ENCODE results near the gene ULK3.

ULK3 gene

DNA sequence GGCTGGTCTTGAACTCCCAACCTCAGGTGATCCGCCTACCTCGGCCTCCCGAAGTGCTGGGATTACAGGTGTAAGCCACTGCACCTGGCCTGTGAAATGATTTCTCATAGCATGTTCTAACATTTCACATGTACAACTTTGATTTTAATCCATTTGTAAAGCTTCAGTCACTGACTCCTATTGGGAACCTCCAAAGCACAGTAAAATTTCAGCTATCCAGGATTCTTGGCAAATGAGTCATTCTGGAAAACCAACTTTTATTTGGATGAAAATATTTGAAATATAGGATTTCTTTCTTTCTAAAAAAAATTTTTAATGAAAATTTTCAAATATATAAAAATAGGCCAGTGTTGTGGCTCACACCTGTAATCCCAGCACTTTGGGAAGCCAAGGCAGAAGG, 33.0 kb downstream of the ULK3 start:
- TF ChIP-seq GATA3 (IDR thresholded peaks at IDR 0.05; ENCODE audit: low read depth, low read length) (no peak), GATA2 (IDR thresholded peaks at IDR 0.05; ENCODE audit: low read depth, low read length) (no peak)

DNA sequence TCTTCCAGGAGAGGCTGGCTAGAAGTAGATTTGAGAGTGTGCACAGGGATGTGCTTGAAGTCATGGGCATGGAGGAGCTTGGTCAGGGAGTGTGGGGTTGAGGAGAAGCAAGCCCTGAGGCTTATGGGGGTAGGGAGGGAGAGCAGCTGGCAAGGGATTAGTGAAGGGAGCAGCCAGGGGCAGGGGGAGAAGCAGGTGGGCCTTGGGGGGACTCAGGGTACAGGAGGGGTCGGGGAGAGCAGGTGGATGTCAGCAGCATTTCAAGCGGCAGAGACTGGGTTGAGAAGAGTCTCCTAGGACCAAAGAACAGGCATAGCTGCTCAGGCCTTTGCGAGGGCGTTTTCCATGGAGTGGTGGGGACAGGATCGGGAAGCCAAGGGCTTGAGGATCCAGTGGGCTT, 33.7 kb downstream of the ULK3 start:
- no peak for TF ChIP-seq GATA3 (IDR thresholded peaks at IDR 0.05; ENCODE audit: low read depth, low read length)
- TF ChIP-seq GATA2 (IDR thresholded peaks at IDR 0.05; ENCODE audit: low read depth, low read length) = no peak

DNA sequence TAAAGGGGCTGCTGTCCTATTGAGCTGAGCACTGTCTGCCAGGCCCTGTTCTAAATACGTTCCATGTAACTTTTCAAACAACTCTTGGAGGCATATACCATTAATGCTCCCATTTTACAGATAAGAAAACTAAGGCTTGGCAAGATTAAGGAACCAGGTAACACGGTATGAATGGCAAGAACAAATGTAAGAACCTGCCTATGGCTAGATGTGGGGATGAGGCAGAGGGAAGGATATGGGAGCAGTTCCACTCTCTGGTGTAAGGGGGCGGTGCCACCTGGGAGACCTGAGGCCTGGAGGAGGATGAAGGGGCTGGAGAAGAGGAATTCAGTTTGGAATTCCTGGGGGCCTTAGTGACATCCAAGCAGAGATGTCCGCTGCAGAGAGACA, 34.1 kb downstream of the ULK3 start:
- TF ChIP-seq GATA3 (IDR thresholded peaks at IDR 0.05; ENCODE audit: low read depth, low read length) (no peak), GATA2 (IDR thresholded peaks at IDR 0.05; ENCODE audit: low read depth, low read length) (no peak)

DNA sequence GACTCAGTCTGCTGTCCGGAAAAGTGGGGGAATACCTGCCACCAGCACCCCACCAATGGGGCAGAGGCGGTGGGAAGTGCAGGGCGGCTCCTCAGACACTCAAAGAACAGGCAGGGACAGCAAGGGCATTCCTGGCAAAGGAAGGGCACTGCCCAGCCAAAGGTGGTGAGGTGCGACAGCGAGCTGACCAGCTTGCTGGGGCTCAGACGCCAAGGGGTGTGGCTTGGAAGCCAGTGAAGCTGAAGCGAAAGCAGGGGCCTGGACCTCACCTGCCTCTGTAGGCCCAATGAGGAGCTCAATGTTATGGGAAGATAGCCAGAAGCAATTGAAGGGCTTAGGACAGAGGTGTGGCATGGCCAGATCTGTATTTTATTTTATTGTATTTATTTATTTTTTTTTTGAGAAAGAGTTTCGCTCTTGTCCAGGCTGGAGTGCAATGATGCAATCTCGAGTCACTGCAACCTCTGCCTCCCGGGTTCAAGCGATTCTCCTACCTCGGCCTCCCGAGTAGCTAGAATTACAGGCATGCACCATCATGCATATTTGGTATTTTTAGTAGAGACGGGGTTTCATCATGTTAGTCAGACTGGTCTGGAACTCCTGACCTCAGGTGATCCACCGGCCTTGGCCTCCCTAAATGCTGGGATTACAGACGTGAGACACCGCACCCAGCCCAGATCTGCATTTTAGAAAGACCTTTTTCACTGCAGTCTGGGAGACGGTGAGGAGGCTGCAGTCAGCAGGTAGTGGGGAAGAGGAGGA, 34.7 kb downstream of the ULK3 start:
- no peak for TF ChIP-seq GATA3 (IDR thresholded peaks at IDR 0.05; ENCODE audit: low read depth, low read length)

DNA sequence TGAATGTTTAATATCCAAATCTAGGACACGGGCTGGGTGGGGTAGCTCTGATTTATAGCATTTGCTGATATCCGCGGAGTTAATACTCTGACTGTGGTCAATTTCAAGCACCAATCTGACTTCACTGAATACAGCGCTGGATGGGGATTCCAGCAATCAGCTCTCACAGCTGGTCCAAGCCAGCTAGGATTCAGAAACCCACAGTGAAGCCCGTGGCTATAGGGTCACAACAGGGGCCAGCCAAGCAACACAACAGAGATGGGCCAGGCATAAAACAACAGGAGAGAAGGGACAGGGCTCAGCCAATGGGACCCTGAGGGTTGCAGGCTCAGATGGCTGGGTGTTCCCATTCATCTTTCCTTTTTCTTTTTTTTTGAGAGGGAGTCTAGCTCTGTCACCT, 35.7 kb downstream of the ULK3 start:
- no peak for TF ChIP-seq GATA3 (IDR thresholded peaks at IDR 0.05; ENCODE audit: low read depth, low read length)
- TF ChIP-seq GATA2 (IDR thresholded peaks at IDR 0.05; ENCODE audit: low read depth, low read length) = no peak

DNA sequence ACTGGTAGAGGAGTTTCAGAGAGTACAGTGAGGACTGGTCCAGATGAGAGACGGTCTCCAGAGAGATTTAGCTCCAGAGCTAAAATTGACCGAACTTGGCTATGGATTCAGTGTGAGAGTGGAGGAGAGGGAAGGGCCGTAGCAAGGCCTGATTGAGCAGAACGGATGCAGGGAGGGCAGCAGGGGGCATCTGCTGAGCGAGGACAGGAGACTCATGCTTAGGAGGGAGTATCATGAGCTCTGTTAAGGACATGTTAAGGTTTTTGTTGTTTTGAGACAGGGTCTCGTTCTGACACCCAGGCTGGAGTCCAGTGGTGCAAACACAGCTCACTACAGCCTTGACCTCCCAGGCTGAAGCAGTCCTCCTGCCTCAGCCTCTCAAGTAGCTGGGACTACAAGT, 38.0 kb downstream of the ULK3 start:
- TF ChIP-seq GATA2 (IDR thresholded peaks at IDR 0.05; ENCODE audit: low read depth, low read length) (no peak), GATA3 (IDR thresholded peaks at IDR 0.05; ENCODE audit: low read depth, low read length) (no peak)

DNA sequence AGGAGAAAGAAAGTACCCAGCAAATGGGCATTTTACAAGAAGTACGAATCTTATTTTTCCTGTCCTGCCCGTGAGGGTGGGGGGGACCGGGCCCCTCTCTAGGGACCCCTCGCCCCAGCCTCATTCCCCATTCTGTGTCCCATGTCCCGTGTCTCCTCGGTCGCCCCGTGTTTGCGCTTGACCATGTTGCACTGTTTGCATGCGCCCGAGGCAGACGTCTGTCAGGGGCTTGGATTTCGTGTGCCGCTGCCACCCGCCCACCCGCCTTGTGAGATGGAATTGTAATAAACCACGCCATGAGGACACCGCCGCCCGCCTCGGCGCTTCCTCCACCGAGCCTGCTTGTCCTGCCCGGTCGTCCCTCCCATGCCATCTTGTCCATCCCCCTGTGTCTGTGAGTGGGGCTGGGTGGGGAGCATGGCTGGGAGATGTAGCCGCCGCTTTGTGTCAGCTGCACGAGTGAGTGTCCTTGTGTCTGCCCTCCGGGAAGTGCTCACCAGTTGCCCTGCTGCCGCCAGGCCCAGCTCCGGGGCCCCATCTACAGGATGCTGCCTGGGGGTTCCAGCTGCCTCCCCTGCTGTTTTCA, 40.0 kb downstream of the ULK3 start:
- TF ChIP-seq GATA2 (IDR thresholded peaks at IDR 0.05; ENCODE audit: low read depth, low read length) = no peak
- TF ChIP-seq GATA3 (IDR thresholded peaks at IDR 0.05; ENCODE audit: low read depth, low read length) = no peak

DNA sequence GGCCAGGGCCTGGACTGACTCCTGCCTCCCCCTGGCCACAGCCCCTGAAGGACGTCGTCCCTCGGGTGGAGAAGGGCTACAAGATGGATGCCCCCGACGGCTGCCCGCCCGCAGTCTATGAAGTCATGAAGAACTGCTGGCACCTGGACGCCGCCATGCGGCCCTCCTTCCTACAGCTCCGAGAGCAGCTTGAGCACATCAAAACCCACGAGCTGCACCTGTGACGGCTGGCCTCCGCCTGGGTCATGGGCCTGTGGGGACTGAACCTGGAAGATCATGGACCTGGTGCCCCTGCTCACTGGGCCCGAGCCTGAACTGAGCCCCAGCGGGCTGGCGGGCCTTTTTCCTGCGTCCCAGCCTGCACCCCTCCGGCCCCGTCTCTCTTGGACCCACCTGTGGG, 40.7 kb downstream of the ULK3 start:
- no peak for TF ChIP-seq GATA3 (IDR thresholded peaks at IDR 0.05; ENCODE audit: low read depth, low read length)

DNA sequence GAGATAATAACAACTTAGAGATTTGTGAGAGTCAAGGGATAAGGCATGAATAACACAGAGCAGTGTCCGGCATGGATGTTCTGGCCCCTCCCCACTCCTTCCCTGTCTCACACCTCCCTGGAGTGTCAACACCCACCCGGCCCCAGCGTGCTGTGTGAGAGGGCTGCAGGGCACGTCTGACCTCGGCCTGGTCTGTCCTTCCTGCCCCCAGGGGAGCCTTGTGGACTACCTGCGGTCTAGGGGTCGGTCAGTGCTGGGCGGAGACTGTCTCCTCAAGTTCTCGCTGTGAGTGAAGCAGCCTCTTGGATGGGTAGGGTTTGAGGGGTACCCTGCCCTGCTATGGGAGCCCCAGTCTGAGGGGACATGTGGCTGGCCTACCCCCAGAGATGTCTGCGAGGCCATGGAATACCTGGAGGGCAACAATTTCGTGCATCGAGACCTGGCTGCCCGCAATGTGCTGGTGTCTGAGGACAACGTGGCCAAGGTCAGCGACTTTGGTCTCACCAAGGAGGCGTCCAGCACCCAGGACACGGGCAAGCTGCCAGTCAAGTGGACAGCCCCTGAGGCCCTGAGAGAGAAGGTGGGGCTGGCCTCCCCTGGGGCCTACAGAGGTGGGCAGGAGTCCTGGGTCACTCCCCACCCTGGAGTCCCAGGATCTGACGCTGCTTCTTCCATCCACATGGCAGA, 41.5 kb downstream of the ULK3 start:
- no peak for TF ChIP-seq GATA3 (IDR thresholded peaks at IDR 0.05; ENCODE audit: low read depth, low read length)
- TF ChIP-seq GATA2 (IDR thresholded peaks at IDR 0.05; ENCODE audit: low read depth, low read length) = no peak

DNA sequence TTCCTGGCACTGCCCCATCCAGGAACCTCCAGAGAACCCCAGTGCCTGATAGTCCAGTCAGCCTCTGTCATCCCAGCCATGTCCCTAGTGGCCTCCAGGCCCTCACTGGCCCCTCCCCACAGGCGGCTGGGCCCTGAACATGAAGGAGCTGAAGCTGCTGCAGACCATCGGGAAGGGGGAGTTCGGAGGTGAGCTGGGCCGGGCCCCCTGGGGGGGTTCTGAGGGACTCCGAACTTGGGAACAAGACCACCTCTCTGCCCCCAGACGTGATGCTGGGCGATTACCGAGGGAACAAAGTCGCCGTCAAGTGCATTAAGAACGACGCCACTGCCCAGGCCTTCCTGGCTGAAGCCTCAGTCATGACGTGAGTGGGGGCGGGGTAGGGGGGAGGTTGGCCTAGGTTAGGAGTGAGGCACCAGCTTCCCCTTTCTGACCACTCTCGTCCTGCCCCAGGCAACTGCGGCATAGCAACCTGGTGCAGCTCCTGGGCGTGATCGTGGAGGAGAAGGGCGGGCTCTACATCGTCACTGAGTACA, 42.3 kb downstream of the ULK3 start:
- no peak for TF ChIP-seq GATA3 (IDR thresholded peaks at IDR 0.05; ENCODE audit: low read depth, low read length)
- no peak for TF ChIP-seq GATA2 (IDR thresholded peaks at IDR 0.05; ENCODE audit: low read depth, low read length)

DNA sequence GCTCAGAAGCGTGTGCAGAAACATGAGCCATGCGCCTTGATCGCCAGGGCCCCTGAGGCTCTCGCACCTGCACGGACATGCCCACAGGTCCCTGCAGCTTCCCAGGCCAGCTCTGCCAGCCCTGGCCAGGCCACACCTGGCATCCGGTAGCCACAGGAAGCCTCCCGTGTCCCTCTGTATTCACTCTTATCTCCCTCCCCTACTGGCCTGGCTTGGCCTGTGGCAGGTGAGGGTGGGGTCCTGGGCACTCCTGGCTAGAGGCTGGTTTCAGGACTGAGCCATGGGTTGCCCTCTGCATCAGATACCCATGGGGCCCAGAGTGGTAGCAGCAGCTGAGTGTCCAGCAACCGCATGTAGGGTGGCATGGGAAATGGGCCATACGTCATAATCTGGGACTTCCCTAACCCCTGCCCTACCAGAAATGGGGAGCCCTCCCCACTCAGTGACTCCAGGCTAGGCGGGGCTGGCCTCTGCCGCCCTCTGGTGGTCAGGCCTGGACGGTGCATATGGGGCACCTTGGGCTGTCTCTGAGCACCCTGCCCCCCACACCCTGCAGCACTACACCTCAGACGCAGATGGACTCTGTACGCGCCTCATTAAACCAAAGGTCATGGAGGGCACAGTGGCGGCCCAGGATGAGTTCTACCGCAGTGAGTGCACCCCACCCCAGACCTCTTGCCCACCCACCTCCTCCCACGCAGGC, 42.9 kb downstream of the ULK3 start:
- TF ChIP-seq GATA2 (IDR thresholded peaks at IDR 0.05; ENCODE audit: low read depth, low read length) = no peak
- TF ChIP-seq GATA3 (IDR thresholded peaks at IDR 0.05; ENCODE audit: low read depth, low read length) = no peak

DNA sequence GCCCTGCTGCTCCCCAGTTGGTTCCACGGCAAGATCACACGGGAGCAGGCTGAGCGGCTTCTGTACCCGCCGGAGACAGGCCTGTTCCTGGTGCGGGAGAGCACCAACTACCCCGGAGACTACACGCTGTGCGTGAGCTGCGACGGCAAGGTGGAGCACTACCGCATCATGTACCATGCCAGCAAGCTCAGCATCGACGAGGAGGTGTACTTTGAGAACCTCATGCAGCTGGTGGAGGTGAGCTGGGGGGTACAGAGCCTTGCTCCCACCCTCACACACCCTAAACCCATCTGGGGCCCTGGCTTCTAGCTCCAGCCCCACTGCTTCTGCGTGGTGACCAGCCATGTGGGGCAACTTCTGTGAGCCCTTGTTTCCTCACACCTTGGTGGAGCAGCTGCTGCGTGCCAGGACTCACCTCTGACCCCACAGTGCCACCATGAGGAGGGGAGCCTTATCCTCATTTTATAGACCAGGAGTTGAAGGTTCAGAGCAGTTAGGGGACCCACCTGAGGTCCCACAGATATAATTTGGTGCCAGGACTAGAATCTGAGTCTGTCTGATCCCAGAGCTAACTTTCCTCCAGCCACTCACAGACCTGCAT, 43.6 kb downstream of the ULK3 start:
- TF ChIP-seq GATA2 (IDR thresholded peaks at IDR 0.05; ENCODE audit: low read depth, low read length) (no peak), GATA3 (IDR thresholded peaks at IDR 0.05; ENCODE audit: low read depth, low read length) (no peak)

DNA sequence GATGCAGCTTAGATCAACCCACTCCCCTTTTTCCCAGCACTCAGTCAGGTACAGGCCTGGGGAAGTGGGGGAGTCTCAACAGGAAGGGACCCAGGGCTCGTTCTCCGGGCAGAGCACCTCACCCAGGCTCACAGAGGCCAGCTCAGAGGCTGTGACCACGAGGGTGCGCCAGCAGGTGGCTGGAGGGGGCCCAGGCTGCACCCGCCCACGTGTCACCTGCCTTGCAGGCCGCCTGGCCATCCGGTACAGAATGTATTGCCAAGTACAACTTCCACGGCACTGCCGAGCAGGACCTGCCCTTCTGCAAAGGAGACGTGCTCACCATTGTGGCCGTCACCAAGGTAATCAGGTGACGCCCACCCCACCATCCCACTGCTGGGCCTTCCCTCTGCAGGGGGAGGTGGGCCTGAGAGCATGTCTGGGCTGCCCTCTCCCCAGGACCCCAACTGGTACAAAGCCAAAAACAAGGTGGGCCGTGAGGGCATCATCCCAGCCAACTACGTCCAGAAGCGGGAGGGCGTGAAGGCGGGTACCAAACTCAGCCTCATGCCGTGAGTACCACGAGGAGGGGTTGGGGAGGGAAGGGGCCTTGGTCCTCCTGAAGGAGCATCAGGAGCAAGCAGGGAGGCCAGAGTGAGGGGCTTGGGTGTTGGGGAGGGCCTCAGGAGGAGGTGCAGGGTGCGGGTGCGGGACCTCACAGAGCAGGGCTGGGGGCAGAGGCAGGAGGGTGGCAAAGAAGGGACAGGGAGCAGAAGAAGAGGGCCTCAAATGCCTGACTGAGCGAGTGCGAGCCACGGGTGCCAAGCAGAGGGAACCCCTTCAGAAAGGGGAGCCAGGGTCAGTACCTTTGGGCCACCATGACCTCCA, 44.3 kb downstream of the ULK3 start:
- TF ChIP-seq GATA2 (IDR thresholded peaks at IDR 0.05; ENCODE audit: low read depth, low read length) (no peak), GATA3 (IDR thresholded peaks at IDR 0.05; ENCODE audit: low read depth, low read length) (no peak)

Measured in SH-SY5Y (cell line).